Measurements from ENCODE around the gene TIMM17A.

DNA sequence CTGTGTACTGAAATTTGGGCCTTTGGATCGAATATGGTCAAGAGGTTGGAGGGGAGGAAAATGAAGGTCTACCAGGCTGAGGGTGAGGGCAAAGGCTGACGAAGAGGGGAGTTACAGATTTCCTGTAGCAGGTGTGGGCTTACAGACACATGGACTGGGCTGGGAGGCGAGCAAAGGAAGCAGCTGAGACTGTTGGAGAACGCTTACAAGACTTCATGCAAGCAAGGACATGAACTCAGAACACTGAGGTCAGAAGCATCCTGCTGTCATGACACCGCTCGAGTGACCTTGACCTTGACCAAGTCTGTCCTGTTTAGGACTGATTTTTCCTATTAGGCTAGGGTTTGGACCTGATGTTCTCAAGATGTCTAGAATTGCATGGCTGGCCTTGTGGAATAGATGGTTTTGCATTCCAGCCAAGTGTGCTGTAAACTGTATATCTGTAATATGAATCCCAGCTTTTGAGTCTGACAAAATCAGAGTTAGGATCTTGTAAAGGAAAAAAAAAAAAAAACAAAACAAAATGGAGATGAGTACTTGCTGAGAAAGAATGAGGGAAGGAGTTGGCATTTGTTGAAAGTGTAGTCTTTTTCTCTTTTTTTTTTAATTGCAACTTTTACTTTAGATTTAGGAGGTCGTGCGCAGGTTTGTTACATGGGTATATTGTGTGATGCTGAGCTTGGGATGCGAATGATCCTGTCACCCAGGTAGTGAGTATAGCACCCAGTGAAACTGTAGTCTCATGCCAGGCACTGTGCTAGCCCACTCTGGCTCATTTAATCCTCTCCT, 60.9 kb downstream of the TIMM17A start:
- no peak for TF ChIP-seq POLR2A (IDR thresholded peaks at IDR 0.05)
- TF ChIP-seq, protein P1, sequence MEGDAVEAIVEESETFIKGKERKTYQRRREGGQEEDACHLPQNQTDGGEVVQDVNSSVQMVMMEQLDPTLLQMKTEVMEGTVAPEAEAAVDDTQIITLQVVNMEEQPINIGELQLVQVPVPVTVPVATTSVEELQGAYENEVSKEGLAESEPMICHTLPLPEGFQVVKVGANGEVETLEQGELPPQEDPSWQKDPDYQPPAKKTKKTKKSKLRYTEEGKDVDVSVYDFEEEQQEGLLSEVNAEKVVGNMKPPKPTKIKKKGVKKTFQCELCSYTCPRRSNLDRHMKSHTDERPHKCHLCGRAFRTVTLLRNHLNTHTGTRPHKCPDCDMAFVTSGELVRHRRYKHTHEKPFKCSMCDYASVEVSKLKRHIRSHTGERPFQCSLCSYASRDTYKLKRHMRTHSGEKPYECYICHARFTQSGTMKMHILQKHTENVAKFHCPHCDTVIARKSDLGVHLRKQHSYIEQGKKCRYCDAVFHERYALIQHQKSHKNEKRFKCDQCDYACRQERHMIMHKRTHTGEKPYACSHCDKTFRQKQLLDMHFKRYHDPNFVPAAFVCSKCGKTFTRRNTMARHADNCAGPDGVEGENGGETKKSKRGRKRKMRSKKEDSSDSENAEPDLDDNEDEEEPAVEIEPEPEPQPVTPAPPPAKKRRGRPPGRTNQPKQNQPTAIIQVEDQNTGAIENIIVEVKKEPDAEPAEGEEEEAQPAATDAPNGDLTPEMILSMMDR (IDR thresholded peaks at IDR 0.05), result no peak
- TF ChIP-seq POLR2AphosphoS5 (IDR thresholded peaks at IDR 0.05), result no peak
- no peak for TF ChIP-seq EP300 (IDR thresholded peaks at IDR 0.05)

All from suprapubic skin (tissue), 4 donors.